Right lobe of liver (tissue), 4 donors: ENCODE measurements around the gene RASSF4.

ENCODE experiments used
- CTCF ChIP-seq, 4 donors: fragments of 200-600 bp in 3 of 4; fragments of 450-650 bp in 1 of 4; IDR thresholded peaks; one replicate each; pipeline versions ENCODE4 v1.5.1 to v1.8.0; 2016 to 2022; ENCODE audit warnings: antibody characterized with exemption in 4 of 4, mild to moderate bottlenecking in 2 of 4
- POLR2A ChIP-seq: fragments of 450-650 bp; IDR thresholded peaks from one replicate; pipeline ENCODE4 v1.6.1; 2017; ENCODE audit warnings: antibody characterized with exemption, mild to moderate bottlenecking
- donor health status: DM: no; HTN: no; CAD: no.
- donor health status: DM: no; HTN: no; CAD: no.
- donor health status: DM: no; HTN: yes; CAD: no.

DNA sequence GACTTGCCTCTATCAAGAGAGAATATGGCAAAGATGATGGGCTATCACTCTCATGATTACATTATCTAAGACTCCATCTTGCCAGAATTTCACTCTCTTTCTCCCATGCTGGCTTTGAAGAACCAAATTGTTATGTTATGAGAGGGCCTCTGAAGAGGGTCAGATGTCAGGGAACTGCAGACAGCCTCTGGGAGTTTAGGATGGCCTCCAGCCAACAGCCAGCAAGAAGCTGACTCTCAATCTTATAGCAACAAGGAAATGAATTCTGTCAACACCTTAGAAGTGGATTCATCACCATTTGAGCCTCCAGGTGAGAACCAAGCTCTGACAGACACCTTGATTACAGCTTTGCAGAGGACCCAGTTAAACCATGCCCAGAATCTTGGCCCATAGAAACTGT, 74.7 kb downstream of the RASSF4 start:
- no peak for TF ChIP-seq CTCF (IDR thresholded peaks at IDR 0.05)
- TF ChIP-seq POLR2A, result no peak
